ENCODE data around the gene GAS2. TPM values are rescaled to one million over a fixed set of nuclear protein-coding genes. Genes with fewer than 3 reads are reported as not detected.

Gene GAS2
- polyA plus RNA-seq, 3 donors: 0.86 to 1.00 (median 0.89) TPM

DNA sequence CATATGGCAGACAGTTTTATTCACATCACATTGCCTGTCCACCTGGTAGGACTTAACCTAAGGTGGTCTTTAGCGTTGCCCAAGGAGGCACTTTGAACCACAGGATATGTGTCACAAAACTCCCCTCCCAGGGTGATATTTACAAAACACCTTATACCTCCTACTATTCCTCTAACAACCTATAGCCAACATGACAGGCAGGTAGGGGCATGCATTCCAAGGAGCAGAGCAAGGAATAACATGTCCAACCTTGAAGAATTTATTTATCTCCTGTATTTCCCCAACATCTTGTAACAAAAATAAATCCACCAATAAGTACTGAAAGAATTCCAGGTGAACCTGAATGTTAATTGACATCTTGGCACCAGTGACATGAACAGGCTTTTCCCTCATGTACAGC, 102.7 kb downstream of the GAS2 start:
- no peaks in the 10 kb centered on the region for H3K36me3 ChIP-seq (replicated peaks in 1 of 2; ENCODE audit: control insufficient read depth in 1 of 2, insufficient read depth in 2 of 2, low read length in 2 of 2)
- no peak overlapping the region for H2AFZ ChIP-seq (ENCODE audit: insufficient read depth, low read depth, low read length, poor library complexity, severe bottlenecking)
- no peak overlapping the region for H3K4me3 ChIP-seq (replicated peaks in 1 of 3; ENCODE audit: low read depth in 2 of 3, low read length in 3 of 3)
- TF ChIP-seq, protein P1, sequence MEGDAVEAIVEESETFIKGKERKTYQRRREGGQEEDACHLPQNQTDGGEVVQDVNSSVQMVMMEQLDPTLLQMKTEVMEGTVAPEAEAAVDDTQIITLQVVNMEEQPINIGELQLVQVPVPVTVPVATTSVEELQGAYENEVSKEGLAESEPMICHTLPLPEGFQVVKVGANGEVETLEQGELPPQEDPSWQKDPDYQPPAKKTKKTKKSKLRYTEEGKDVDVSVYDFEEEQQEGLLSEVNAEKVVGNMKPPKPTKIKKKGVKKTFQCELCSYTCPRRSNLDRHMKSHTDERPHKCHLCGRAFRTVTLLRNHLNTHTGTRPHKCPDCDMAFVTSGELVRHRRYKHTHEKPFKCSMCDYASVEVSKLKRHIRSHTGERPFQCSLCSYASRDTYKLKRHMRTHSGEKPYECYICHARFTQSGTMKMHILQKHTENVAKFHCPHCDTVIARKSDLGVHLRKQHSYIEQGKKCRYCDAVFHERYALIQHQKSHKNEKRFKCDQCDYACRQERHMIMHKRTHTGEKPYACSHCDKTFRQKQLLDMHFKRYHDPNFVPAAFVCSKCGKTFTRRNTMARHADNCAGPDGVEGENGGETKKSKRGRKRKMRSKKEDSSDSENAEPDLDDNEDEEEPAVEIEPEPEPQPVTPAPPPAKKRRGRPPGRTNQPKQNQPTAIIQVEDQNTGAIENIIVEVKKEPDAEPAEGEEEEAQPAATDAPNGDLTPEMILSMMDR (IDR thresholded peaks at IDR 0.05): no peak
- no peaks in the 10 kb centered on the region for H4K20me1 ChIP-seq (ENCODE audit: insufficient read depth, low read length)
- intact Hi-C loops (cut with micrococcal nuclease): no loop called here
- H3K9me3 ChIP-seq (replicated peaks in 1 of 2; ENCODE audit: control insufficient read depth in 1 of 2, insufficient read depth in 1 of 2, low read length in 2 of 2): no peaks in the 10 kb centered on the region
- no peaks in the 10 kb centered on the region for H3K4me1 Mint-ChIP-seq
- peaks cover 0 to 4% (median 0%) of the 10 kb centered on the region in 7 donors for H3K9me3 Mint-ChIP-seq
- DNase-seq: no peak
- no peak overlapping the region for H3K9ac ChIP-seq (ENCODE audit: insufficient read depth, low read length, poor library complexity, severe bottlenecking)
- H3K27ac Mint-ChIP-seq: no peak overlapping the region
- H3K27me3 Mint-ChIP-seq (ENCODE audit: low read depth in 3 of 3): peaks cover 0 to 4% (median 1%) of the 10 kb centered on the region in 3 donors
- H3K36me3 Mint-ChIP-seq: no peaks in the 10 kb centered on the region
- H3K79me2 ChIP-seq (ENCODE audit: insufficient read depth, low read length): no peaks in the 10 kb centered on the region
- H3K27me3 ChIP-seq (ENCODE audit: control insufficient read depth in 2 of 2, insufficient read depth in 2 of 2, low read length in 2 of 2): no peaks in the 10 kb centered on the region
- no peaks in the 10 kb centered on the region for H3K4me1 ChIP-seq (ENCODE audit: control insufficient read depth in 1 of 2, insufficient read depth in 2 of 2, low read length in 2 of 2)
- H3K4me2 ChIP-seq (replicated peaks; ENCODE audit: extremely low read depth, low read length, poor library complexity, severe bottlenecking): no peak overlapping the region
- WGBS (ENCODE audit: insufficient coverage): no CpG with 5 or more reads among the region's 1 CpG
- H3K4me3 Mint-ChIP-seq: no peak overlapping the region
- H3K27ac ChIP-seq (ENCODE audit: low read depth in 1 of 2, low read length in 2 of 2): no peak overlapping the region

DNA sequence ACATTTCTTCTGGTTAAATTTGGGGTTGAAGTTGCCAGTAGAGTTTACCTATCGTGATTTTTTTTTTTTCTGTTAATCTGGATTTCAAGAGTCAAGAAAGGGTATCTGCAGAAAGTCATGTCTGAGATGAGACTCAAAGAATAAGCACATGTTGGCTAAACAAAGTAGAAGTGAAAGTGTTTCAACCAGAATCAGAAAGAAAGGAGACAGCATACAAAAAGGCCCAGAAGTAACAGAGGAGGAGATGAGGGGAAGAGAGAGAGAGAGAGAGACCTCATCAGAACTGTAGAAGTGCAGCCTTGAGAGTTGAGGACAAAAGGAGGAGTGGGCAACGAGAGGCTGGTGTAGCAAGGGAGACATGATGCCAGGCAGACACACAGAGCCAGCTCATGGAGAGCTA, 108.3 kb downstream of the GAS2 start:
- Histone ChIP-seq H2AFZ (ENCODE audit: insufficient read depth, low read depth, low read length, poor library complexity, severe bottlenecking) (no peak overlapping the region), H3K4me3 (replicated peaks in 1 of 3; ENCODE audit: low read depth in 2 of 3, low read length in 3 of 3) (no peak overlapping the region), H3K36me3 (replicated peaks in 1 of 2; ENCODE audit: control insufficient read depth in 1 of 2, insufficient read depth in 2 of 2, low read length in 2 of 2) (no peaks in the 10 kb centered on the region), H3K4me1 (ENCODE audit: control insufficient read depth in 1 of 2, insufficient read depth in 2 of 2, low read length in 2 of 2) (no peaks in the 10 kb centered on the region), H3K9me3 (replicated peaks in 1 of 2; ENCODE audit: control insufficient read depth in 1 of 2, insufficient read depth in 1 of 2, low read length in 2 of 2) (no peaks in the 10 kb centered on the region), H4K20me1 (ENCODE audit: insufficient read depth, low read length) (no peaks in the 10 kb centered on the region), H3K27me3 (ENCODE audit: control insufficient read depth in 2 of 2, insufficient read depth in 2 of 2, low read length in 2 of 2) (no peaks in the 10 kb centered on the region), H3K9ac (ENCODE audit: insufficient read depth, low read length, poor library complexity, severe bottlenecking) (no peak overlapping the region), H3K4me2 (replicated peaks; ENCODE audit: extremely low read depth, low read length, poor library complexity, severe bottlenecking) (no peak overlapping the region), H3K79me2 (ENCODE audit: insufficient read depth, low read length) (no peaks in the 10 kb centered on the region), H3K27ac (ENCODE audit: low read depth in 1 of 2, low read length in 2 of 2) (no peak overlapping the region)
- TF ChIP-seq, protein P1 (IDR thresholded peaks at IDR 0.05): no peak
- 100% methylated on average over 2 of the region's 2 CpGs for WGBS (ENCODE audit: insufficient coverage)
- H3K36me3 Mint-ChIP-seq: no peaks in the 10 kb centered on the region
- H3K4me1 Mint-ChIP-seq: no peaks in the 10 kb centered on the region
- H3K27ac Mint-ChIP-seq: no peak overlapping the region
- peaks cover 0 to 1% (median 0%) of the 10 kb centered on the region in 7 donors for H3K9me3 Mint-ChIP-seq
- intact Hi-C loops (cut with micrococcal nuclease): no loop called here
- H3K4me3 Mint-ChIP-seq: no peak overlapping the region
- DNase-seq: no peak
- H3K27me3 Mint-ChIP-seq (ENCODE audit: low read depth in 3 of 3): no peaks in the 10 kb centered on the region

All from CD14-positive monocyte (primary cell).